ENCODE results near the gene B4GALNT1. TPM values are rescaled to one million over a fixed set of nuclear protein-coding genes. Genes with fewer than 3 reads are reported as not detected.

B4GALNT1 gene
- total RNA-seq, 1 experiment from 2014 or later = 11.1 TPM

GRCh38 chr12:57607958-57608663 lies 24.9 kb downstream of the B4GALNT1 start:
- H3K27ac Mint-ChIP-seq (ENCODE audit: unreplicated experiment) = no peak overlapping the region
- no peak overlapping the region for H3K4me3 Mint-ChIP-seq (ENCODE audit: low read depth, unreplicated experiment)
- TF ChIP-seq CTCF (IDR thresholded peaks at IDR 0.05; ENCODE audit: unreplicated experiment) = no peak
- CTCF ChIA-PET = no interaction called here
- peaks cover 23% of the 10 kb centered on the region for H3K36me3 Mint-ChIP-seq (ENCODE audit: insufficient read depth, unreplicated experiment)
- no TSS peak for BruUV-seq (replicated peaks)
- no peaks in the 10 kb centered on the region for H3K9me3 Mint-ChIP-seq (ENCODE audit: low read depth, unreplicated experiment)
- DNase-seq = no peak
- peaks cover 29% of the 10 kb centered on the region for H3K27me3 Mint-ChIP-seq (ENCODE audit: unreplicated experiment)
- peaks cover 8% of the 10 kb centered on the region for H3K4me1 Mint-ChIP-seq (ENCODE audit: low read depth, unreplicated experiment)
- intact Hi-C loops (cut with micrococcal nuclease; ENCODE audit: unreplicated experiment) = no loop called here

- BruUV-seq (replicated peaks) = no TSS peak
- intact Hi-C loops (cut with micrococcal nuclease; ENCODE audit: unreplicated experiment) = no loop called here
- no peak for DNase-seq
- CTCF ChIA-PET = interaction anchor here (0.6 kb wide), 1 partner anchor 263 kb away, joined by 5 read pairs; no protein-coding TSS in a partner anchor
- no peak overlapping the region for H3K27ac Mint-ChIP-seq (ENCODE audit: unreplicated experiment)
- peaks cover 23% of the 10 kb centered on the region for H3K36me3 Mint-ChIP-seq (ENCODE audit: insufficient read depth, unreplicated experiment)
- H3K4me1 Mint-ChIP-seq (ENCODE audit: low read depth, unreplicated experiment) = peaks cover 8% of the 10 kb centered on the region
- H3K4me3 Mint-ChIP-seq (ENCODE audit: low read depth, unreplicated experiment) = no peak overlapping the region
- no peak for TF ChIP-seq CTCF (IDR thresholded peaks at IDR 0.05; ENCODE audit: unreplicated experiment)
- no peaks in the 10 kb centered on the region for H3K9me3 Mint-ChIP-seq (ENCODE audit: low read depth, unreplicated experiment)
- H3K27me3 Mint-ChIP-seq (ENCODE audit: unreplicated experiment) = peaks cover 16% of the 10 kb centered on the region
Observed at GRCh38 chr12:57606821-57607220, 26.2 kb downstream of the B4GALNT1 start.

GRCh38 chr12:57606399-57606798 lies 26.6 kb downstream of the B4GALNT1 start:
- Mint-ChIP-seq H3K4me3 (ENCODE audit: low read depth, unreplicated experiment) (no peak overlapping the region), H3K27ac (ENCODE audit: unreplicated experiment) (no peak overlapping the region), H3K9me3 (ENCODE audit: low read depth, unreplicated experiment) (no peaks in the 10 kb centered on the region), H3K36me3 (ENCODE audit: insufficient read depth, unreplicated experiment) (peaks cover 23% of the 10 kb centered on the region), H3K27me3 (ENCODE audit: unreplicated experiment) (peaks cover 15% of the 10 kb centered on the region), H3K4me1 (ENCODE audit: low read depth, unreplicated experiment) (peaks cover 8% of the 10 kb centered on the region)
- TF ChIP-seq CTCF (IDR thresholded peaks at IDR 0.05; ENCODE audit: unreplicated experiment) = no peak
- CTCF ChIA-PET = interaction anchor here (1.0 kb wide), 1 partner anchor 8 kb away, joined by 3 read pairs; no protein-coding TSS in a partner anchor
- no peak for DNase-seq
- intact Hi-C loops (cut with micrococcal nuclease; ENCODE audit: unreplicated experiment) = no loop called here
- no TSS peak for BruUV-seq (replicated peaks)

- CTCF ChIA-PET = interaction anchor here (1.0 to 1.2 kb wide), 2 partner anchors 8 to 27 kb away, joined by 3 read pairs; partner anchors contain the start of gene B4GALNT1
- Mint-ChIP-seq H3K9me3 (ENCODE audit: low read depth, unreplicated experiment) (no peaks in the 10 kb centered on the region), H3K36me3 (ENCODE audit: insufficient read depth, unreplicated experiment) (peaks cover 23% of the 10 kb centered on the region), H3K4me3 (ENCODE audit: low read depth, unreplicated experiment) (no peak overlapping the region), H3K27ac (ENCODE audit: unreplicated experiment) (no peak overlapping the region), H3K27me3 (ENCODE audit: unreplicated experiment) (peaks cover 13% of the 10 kb centered on the region), H3K4me1 (ENCODE audit: low read depth, unreplicated experiment) (peaks cover 8% of the 10 kb centered on the region)
- intact Hi-C loops (cut with micrococcal nuclease; ENCODE audit: unreplicated experiment) = no loop called here
- DNase-seq = no peak
- no peak for TF ChIP-seq CTCF (IDR thresholded peaks at IDR 0.05; ENCODE audit: unreplicated experiment)
- BruUV-seq (replicated peaks) = no TSS peak
Observed at GRCh38 chr12:57605811-57606311, 27.1 kb downstream of the B4GALNT1 start.
